ENCODE data around the gene SMOC1.

DNA sequence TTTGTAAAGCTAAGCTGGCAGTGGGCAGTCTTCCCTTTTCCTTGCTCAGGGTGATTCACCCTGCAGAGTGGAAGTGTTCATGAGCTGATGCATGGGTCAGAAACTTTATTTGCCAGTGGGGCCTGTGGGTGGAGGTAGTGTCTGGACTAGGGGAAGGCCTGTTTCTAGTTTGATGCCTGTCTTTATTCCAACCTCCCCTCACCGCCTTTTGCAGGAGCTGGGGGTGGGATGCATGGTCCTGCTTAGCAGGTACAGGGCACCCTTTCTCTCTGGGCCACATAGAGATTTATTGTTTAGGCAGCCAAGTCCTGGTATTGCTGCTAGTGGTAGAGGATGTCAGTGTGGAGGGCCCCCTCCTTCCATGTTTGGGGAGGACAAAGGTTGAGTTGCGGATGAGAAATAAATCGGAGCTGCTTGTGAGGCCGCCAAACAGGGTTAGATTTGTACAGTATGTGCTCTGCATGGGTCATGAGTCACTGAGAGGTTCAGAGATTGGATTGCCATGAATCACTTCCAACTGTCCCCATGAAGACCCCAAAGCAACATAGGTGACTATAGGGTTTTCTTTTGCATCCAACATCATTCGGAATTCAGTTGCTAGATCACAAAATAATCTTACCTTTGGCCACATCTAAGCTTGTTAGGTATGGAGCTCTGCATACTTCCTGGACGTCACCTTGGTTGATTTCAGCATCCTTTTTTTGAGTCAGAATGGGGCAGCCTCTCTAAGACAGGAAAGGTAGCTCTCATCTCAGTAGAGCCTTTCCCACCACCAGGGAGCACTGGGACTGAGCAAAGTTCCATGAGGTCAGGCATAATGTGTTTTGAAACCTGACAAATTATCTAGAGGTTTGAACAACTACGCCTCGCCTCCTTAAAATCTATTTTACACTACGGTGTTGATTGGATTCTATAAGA is 8.8 kb downstream of the SMOC1 start:
- no peak for TF ChIP-seq CTCF (IDR thresholded peaks at IDR 0.05; ENCODE audit: low read depth, low read length)
- no peak for TF ChIP-seq EZH2phosphoT487 (IDR thresholded peaks at IDR 0.05; ENCODE audit: low read depth)
